HG03025 (cell line): ENCODE measurements around the gene SLC25A13.
A peak's percentile ranks its signal among the peaks of the same experiment; 100 is the strongest.

Source experiments
- ATAC-seq: cut with Tn5 transposase; IDR thresholded peaks from one replicate; pipeline ENCODE4 v1.9.1; 2021; ENCODE audit warnings: mild to moderate bottlenecking, moderate library complexity; ENCODE audit not compliant: unreplicated experiment, low FRiP score

Gene SLC25A13

GRCh38 chr7:96116173-96116572 lies 205.7 kb downstream of the SLC25A13 start:
- ATAC-seq: no peak

- no peak for ATAC-seq
Measured at GRCh38 chr7:96114190-96114589, 207.7 kb downstream of the SLC25A13 start.

DNA sequence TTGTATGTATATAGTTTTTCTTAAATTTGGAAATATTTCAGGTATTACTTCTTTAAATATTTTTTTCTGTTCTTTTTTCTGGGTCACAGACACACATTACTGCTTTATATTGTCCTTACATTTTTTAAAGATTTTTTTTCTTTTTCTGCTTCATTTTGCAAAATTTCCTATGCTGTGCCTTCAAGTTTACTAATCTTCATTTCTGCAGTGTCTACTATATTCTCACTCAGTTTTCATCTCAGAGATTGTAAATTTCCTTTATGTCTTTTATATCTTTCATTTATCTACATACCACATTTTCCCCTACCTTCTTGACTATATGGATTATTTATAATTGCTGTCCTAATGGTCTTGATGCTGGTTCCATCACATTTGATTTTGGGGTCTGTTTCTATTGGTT lies 210.5 kb downstream of the SLC25A13 start:
- ATAC-seq: no peak

DNA sequence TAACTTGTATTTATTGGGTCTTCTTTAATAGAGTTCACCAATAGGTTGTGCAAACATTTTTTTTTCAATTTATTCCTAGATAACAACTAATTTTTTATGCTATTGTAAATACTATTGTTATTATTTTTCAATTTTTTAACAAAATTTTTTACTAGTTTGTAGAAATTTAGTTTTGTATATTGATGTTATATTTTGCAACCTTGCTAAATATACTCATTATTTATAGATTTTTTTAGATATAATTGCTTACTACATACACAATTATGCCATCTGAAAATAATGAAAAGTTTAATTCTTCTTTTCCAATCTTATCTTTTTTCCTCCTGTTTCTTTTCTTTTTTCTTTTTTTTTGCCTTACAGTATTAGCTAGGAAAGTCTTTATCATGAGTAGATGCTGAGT lies 216.9 kb downstream of the SLC25A13 start:
- no peak for ATAC-seq

- no peak for ATAC-seq
Measured at GRCh38 chr7:96102096-96102811, 219.6 kb downstream of the SLC25A13 start.

DNA sequence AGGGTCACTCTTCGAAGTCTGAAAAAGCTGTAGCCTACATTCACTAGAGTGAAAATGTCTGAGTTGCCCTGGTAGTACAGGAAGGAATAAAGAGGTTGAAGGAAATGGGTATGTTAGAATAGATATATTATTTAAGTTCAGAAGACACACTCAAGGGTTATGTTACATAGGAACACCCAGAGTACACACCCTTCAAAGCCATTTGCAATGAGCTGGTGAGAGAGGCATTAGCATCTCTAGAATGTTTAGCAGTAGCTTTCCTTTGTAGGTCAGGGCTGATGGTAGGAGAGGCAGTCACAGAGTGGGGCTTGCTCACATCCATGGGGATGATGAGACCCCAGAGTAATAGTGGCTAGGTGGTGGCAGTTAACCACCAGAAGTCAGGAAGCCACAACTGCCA lies 221.2 kb downstream of the SLC25A13 start:
- ATAC-seq: no peak

- ATAC-seq: no peak
Measured at GRCh38 chr7:96097835-96098234, 224.1 kb downstream of the SLC25A13 start.

- ATAC-seq: no peak
Measured at GRCh38 chr7:96093435-96093834, 228.5 kb downstream of the SLC25A13 start.

GRCh38 chr7:96090756-96091155 lies 231.1 kb downstream of the SLC25A13 start:
- ATAC-seq: no peak

- no peak for ATAC-seq
Measured at GRCh38 chr7:96089511-96089910, 232.4 kb downstream of the SLC25A13 start.

DNA sequence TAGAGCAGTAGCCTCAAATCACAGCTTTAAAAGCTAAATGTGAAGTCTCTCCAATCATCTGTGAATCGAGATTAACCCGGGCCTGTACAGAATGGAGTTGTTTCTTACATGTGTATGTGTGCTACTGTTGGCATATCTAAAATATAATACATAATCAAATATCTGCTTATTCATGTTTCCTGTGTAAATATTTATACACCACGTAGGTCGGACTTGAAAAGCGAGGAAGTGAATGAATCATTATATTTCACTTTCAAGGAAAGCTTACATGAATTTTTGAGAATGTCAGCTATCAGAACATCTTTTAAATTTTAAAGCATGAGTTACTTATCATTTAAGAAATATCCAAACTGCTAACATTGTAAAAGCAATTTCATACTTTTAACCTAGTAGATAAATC lies 233.3 kb downstream of the SLC25A13 start:
- no peak for ATAC-seq

- ATAC-seq: no peak
Measured at GRCh38 chr7:96085953-96086352, 235.9 kb downstream of the SLC25A13 start.

DNA sequence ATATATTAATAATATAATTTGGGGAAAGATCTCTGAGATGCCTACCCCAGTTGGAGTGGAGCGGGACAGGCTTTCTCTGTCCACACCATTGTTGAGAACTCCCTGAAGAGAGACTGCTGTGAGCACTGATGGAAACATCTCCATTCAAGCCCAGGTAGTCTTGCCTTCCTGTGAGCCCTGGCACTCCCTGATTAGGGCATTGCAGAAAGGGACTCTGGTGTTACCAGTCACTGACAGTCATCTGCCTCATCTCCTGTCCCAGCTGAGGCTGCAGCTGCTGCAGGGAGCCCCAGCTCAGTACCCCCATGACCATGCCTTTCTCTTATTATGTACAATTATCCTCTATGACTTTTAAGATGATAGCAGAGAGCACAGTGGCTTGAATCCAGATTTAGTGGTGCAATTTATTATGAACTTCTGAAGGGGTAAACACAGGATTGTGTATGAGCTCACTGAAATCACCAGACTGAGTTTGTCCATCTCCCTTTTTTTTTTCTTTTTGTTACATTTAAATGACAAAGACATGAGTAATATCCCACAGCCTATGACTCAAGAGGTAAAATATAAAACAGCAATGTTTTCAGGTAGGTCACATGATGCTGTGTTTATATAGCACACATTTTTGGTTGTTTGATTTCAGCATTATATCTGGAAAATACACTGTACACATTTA lies 236.9 kb downstream of the SLC25A13 start:
- ATAC-seq: no peak

GRCh38 chr7:96080027-96080426 lies 241.9 kb downstream of the SLC25A13 start:
- no peak for ATAC-seq

DNA sequence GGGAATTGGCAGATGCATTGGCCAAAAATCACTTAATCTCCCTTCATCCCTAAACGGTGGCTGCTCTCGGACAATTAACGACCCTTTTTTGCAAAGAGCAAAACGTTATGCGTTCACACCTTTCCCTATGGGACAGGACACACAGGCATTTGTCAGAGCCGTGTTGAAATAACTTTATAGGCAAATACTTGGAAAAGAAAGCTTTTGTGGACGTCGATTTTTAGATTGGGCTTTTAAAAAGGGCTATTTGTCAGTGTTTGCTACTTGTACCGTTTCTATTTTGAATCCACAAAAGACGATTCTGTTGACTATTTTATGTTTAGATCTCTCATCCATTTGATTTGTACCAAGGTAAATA lies 245.6 kb downstream of the SLC25A13 start:
- no peak for ATAC-seq

DNA sequence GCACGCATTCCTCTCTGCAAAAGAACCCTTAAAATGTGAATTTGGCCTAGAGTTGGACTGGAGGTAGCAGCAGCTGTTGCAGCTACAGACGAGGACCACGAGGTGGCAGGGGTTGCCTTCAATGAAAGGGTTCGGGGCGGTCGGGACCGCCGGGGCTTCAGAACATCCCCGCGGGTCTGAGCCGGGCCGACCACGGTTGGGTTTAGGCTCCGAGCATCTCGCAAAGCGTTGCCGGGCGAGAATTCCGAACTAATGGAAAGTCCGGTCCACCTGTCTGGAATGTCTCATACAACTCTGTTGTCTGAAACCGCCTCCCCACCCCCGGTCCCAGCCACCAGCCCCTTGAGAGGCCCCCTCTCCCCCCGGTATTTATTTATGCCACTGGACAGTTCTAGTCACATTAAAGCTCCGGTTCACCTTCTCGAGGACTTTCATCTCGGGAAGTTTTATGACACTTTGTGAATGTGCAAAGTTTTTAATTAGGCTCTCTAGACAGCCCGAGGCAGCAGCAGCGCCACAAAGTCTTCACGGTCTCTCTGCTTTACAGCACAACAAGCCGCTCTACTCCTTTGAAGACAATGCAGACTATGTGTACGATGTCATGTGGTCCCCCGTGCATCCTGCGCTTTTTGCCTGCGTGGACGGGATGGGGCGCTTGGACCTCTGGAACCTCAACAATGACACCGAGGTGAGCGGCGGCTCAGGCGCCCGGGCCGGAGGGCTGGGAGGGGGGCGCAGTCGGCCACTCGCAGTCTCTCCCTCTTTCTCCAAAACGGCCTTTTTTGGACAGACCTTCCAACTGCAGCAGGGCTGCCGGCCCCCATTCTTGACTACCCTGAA lies 246.2 kb downstream of the SLC25A13 start:
- ATAC-seq: peak; percentile 75

DNA sequence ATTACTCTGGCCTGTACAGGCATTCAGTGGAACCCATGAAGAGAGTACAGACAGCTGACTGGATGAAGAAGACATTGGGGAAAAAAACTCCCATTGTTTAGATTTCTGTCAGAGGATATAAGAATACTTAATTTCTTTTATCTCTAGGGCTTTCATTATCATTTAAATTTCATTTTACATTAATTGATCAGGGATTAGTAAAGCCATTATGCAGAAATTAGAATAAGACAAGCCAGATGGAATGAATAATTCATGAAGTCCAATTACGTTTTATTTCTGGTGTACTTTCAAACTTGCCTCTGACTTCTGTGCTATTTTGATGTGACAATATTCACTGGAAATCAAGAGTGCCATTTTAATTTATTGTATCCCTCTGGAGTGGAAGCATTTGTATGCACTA lies 247.0 kb downstream of the SLC25A13 start:
- ATAC-seq: no peak
